Neural cell (in vitro differentiated cells): Measurements from ENCODE around the gene ZIC4. TPM values are rescaled to one million over a fixed set of nuclear protein-coding genes. Genes with fewer than 3 reads are reported as not detected.
A peak's percentile ranks its signal among the peaks of the same experiment; 100 is the strongest.

Source experiments
- H2AFZ ChIP-seq: fragments of 200-600, 300-800 bp; sonication (generic), shearing (Covaris generic); 2 replicates; pipeline ENCODE4 v1.6.0; 2014; ENCODE audit warnings: low read depth, mild to moderate bottlenecking, antibody characterized with exemption, low read length, moderate library complexity
- H3F3A ChIP-seq: fragments of 200-600 bp; shearing (Covaris generic); 2 replicates; pipeline ENCODE4 v1.6.1; 2016; ENCODE audit warnings: mild to moderate bottlenecking, moderate library complexity, mixed read lengths, antibody characterized with exemption, low read length; ENCODE audit not compliant: insufficient read depth, poor library complexity, severe bottlenecking
- H3K27ac ChIP-seq: fragments of 200-600, 300-800 bp; sonication (generic), shearing (Covaris generic); 2 replicates; pipeline ENCODE4 v1.5.1; 2014; ENCODE audit warnings: mild to moderate bottlenecking, low read length, moderate library complexity
- H3K27me3 ChIP-seq: fragments of 300-800, 200-600 bp; sonication (generic), shearing (Covaris generic); 2 replicates; pipeline ENCODE4 v1.6.0; 2014; ENCODE audit warnings: mild to moderate bottlenecking, low read depth, low read length, moderate library complexity; ENCODE audit not compliant: insufficient read depth
- H3K36me3 ChIP-seq: fragments of 300-800, 200-600 bp; sonication (generic), shearing (Covaris generic); 2 replicates; pipeline ENCODE4 v1.5.1; 2014; ENCODE audit warnings: mild to moderate bottlenecking, antibody characterized with exemption, low read length, moderate library complexity; ENCODE audit not compliant: insufficient read depth
- H3K4me2 ChIP-seq: fragments of 300-800, 200-600 bp; sonication (generic), shearing (Covaris generic); 2 replicates; pipeline ENCODE4 v1.6.0; 2014; ENCODE audit warnings: mild to moderate bottlenecking, low read length
- H3K4me3 ChIP-seq: fragments of 300-800, 200-600 bp; sonication (generic), shearing (Covaris generic); 2 replicates; pipeline ENCODE4 v1.5.1; 2014; ENCODE audit warnings: mild to moderate bottlenecking, low read length, moderate library complexity
- H3K79me2 ChIP-seq: fragments of 200-600 bp; shearing (Covaris generic); replicated peaks from 2 replicates; pipeline ENCODE4 v1.6.0; 2014; ENCODE audit warnings: mild to moderate bottlenecking, low read length, moderate library complexity; ENCODE audit not compliant: insufficient read depth
- H3K9ac ChIP-seq: fragments of 300-800, 200-600 bp; sonication (generic), shearing (Covaris generic); 2 replicates; pipeline ENCODE4 v1.6.1; 2016; ENCODE audit warnings: mild to moderate bottlenecking, low read length, mixed read lengths
- H3K9me2 ChIP-seq: fragments of 200-600 bp; shearing (Covaris generic); 2 replicates; pipeline ENCODE4 v1.6.1; 2016; ENCODE audit warnings: mild to moderate bottlenecking, low read length, mixed read lengths; ENCODE audit not compliant: insufficient read depth
- H3K9me3 ChIP-seq: fragments of 200-600, 300-800 bp; sonication (generic), shearing (Covaris generic); 2 replicates; pipeline ENCODE4 v1.6.1; 2016; ENCODE audit warnings: mild to moderate bottlenecking, mixed run types, low read length, moderate library complexity, mixed read lengths
- H4K20me1 ChIP-seq: fragments of 200-600 bp; shearing (Covaris generic); 2 replicates; pipeline ENCODE4 v1.6.1; 2016; ENCODE audit warnings: mild to moderate bottlenecking, mixed run types; ENCODE audit not compliant: insufficient read depth
- EP300 ChIP-seq: fragments of 450-650 bp; conservative IDR thresholded peaks from 2 replicates; pipeline ENCODE4 v1.6.1; 2014; ENCODE audit warnings: antibody characterized with exemption, mild to moderate bottlenecking, moderate library complexity; ENCODE audit not compliant: poor library complexity, severe bottlenecking
- EZH2 ChIP-seq: fragments of 200-600, 300-800 bp; shearing (Covaris generic), sonication (generic); IDR thresholded peaks from 2 replicates; pipeline ENCODE4 v1.6.1; 2014; ENCODE audit warnings: antibody characterized with exemption, low read length, borderline replicate concordance, mild to moderate bottlenecking; ENCODE audit not compliant: insufficient read depth, poor library complexity, severe bottlenecking
- MXI1 ChIP-seq: fragments of 450-650 bp; conservative IDR thresholded peaks from 2 replicates; pipeline ENCODE4 v1.6.1; 2014; ENCODE audit warnings: antibody characterized with exemption, mild to moderate bottlenecking; ENCODE audit not compliant: poor library complexity, severe bottlenecking
- POLR2AphosphoS5 ChIP-seq: IDR thresholded peaks from 2 replicates; pipeline ENCODE4 v1.6.1; 2012
- RAD21 ChIP-seq: fragments of 450-650 bp; conservative IDR thresholded peaks from 2 replicates; pipeline ENCODE4 v1.6.1; 2014; ENCODE audit warnings: antibody characterized with exemption, mild to moderate bottlenecking, moderate library complexity
- SMC3 ChIP-seq: fragments of 450-650 bp; conservative IDR thresholded peaks from 2 replicates; pipeline ENCODE4 v1.6.1; 2014; ENCODE audit warnings: antibody characterized with exemption, mild to moderate bottlenecking, moderate library complexity; ENCODE audit not compliant: poor library complexity
- TAF1 ChIP-seq: IDR thresholded peaks from 2 replicates; pipeline ENCODE4 v1.6.1; 2012; ENCODE audit warnings: low read depth
- polyA plus RNA-seq: library from polyadenylated mRNA; depleted of rRNA; stranded (reverse); fragments of >200 nt; gene quantifications from 2 replicates; pipeline ENCODE4 v1.2.3, GENCODE V29; 2014
- TF ChIP-seq, protein P1 (sequence below): fragments of 450-650 bp; IDR thresholded peaks from 2 replicates; pipeline ENCODE4 v1.5.1; 2014; ENCODE audit warnings: antibody characterized with exemption, mild to moderate bottlenecking, moderate library complexity; ENCODE audit not compliant: poor library complexity, severe bottlenecking
- TF ChIP-seq, protein P2 (sequence below): IDR thresholded peaks from 2 replicates; pipeline ENCODE4 v1.6.1; 2012; ENCODE audit warnings: borderline replicate concordance

The ZIC4 gene
- polyA plus RNA-seq, 1 donor from 2014 or later = 8.6 TPM

DNA sequence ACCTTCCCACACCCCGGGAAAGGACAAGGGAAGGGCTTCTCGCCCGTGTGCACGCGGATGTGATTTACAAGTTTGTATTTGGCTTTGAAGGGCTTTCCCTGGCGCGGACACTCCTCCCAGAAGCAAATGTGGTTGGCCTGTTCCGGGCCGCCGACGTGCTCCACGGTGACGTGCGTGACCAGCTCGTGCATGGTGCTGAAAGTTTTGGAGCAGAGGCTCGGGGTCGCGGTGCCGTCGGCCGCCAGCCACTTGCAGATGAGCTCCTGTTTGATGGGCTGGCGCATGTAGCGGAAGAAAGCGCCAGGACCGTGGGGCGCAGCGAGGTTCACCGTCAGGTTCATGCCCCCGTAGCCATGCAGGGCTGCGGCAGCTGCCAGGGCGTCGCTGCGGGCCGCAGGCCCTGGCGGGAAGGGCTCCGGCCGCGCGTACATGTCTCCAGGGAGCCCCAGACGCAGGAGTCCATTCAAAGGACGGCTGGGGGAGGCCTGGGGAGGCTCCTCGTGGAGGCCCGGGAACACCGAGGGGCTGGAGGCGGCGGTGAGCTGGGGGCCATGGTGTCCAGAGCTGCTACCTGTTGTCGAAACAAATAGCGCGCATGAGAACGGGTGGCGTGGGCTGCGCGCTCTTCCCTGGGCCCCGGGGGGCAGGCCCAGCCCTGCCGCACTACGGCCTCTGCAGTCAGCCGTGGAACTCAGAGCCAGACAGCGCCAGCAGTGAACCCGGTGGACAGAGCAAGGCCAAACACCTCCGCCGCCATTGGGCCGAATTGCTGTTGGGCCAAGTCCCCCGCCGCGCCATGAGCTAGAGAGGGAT is 10.2 kb downstream of the ZIC4 start:
- H3K27me3 ChIP-seq = peaks cover 35% of the 10 kb centered on the region
- H3K9ac ChIP-seq = peak overlapping the region; percentile 88
- H2AFZ ChIP-seq = no peak overlapping the region
- peak overlapping the region; percentile 54 for H3K4me2 ChIP-seq
- H3K27ac ChIP-seq = peak overlapping the region; percentile 83
- peaks cover 1% of the 10 kb centered on the region for H3K9me3 ChIP-seq
- peaks cover 87% of the 10 kb centered on the region for H3K79me2 ChIP-seq
- H3K36me3 ChIP-seq = no peaks in the 10 kb centered on the region
- no peaks in the 10 kb centered on the region for H3K9me2 ChIP-seq
- no peak for TF ChIP-seq EP300
- peak; percentile 31 for TF ChIP-seq POLR2AphosphoS5
- no peaks in the 10 kb centered on the region for H3F3A ChIP-seq
- peak overlapping the region; percentile 82 for H3K4me3 ChIP-seq
- no peaks in the 10 kb centered on the region for H4K20me1 ChIP-seq

DNA sequence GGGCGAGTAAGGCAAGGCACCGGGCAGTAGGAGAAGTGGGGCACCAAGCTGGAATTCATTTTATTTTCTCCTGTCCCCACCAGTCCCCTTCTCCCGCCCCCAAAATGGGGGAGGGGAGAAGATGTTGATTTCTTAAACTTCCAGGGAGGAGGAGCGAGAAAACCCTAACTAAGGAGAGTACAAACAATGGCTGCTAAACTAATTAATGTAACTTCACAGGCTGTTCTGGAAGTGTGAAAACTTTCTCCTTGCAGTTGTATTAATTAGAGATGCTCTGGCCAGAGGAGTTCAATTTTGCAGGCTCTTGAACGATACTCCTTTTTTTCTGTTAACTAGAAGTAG is 11.5 kb downstream of the ZIC4 start:
- H3K27me3 ChIP-seq = peaks cover 37% of the 10 kb centered on the region
- no peak for TF ChIP-seq SMC3
- peak overlapping the region; percentile 95 for H3K4me2 ChIP-seq

DNA sequence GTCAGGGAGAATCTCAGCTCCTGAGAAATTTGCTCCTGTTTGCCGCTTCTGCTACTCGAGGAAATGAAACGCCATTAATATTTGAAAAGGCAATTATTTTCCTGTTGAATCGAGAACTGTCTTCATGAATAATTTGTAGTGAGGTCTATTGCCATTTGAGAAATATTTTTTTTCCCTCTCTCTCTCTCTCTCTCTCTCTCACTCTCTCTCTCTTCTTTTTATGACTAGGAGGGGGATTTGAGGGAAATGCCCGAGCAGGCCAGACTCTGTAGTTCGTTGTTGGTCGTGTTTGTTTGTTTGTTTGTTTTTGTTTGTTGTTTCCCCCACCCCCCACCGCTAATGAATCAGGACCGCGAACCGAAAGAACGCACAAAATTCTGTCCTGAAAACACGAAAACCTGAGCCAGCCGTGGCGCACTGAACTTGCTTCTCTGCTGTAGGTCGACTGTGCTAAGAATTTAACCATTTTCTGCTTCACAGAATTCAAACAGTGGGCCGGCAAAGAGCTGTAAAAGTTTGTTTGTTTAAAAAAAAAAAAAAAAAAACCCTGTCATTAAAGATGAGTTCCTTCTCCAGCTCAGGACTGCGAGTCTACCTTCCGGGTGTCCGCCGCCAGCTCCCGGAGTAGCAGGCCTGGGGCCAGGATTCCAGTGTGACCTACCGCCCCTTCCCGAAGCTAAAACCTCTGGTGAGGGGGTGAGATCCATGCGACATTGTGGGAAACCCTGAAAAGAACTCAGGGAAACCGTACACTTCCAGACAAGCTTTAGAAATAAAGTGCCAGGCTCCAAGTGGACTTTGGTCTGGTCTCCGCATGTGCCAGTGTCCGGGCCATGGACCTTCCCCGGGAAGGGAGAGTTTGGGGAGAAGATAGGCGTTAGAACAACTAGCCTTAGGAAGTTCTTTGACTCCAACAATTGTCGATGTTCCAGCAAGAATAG is 12.1 kb downstream of the ZIC4 start:
- H3K9ac ChIP-seq = peak overlapping the region; percentile 88
- H3K27ac ChIP-seq = peak overlapping the region; percentile 83
- peaks cover 43% of the 10 kb centered on the region for H3K27me3 ChIP-seq
- H3K79me2 ChIP-seq = peaks cover 89% of the 10 kb centered on the region
- peaks cover 7% of the 10 kb centered on the region for H3K9me3 ChIP-seq
- H3K4me2 ChIP-seq = peak overlapping the region; percentile 95
- H4K20me1 ChIP-seq = no peaks in the 10 kb centered on the region
- no peaks in the 10 kb centered on the region for H3K36me3 ChIP-seq
- no peaks in the 10 kb centered on the region for H3K9me2 ChIP-seq
- peak overlapping the region; percentile 82 for H3K4me3 ChIP-seq
- no peak for TF ChIP-seq RAD21
- TF ChIP-seq EZH2 = no peak
- no peak for TF ChIP-seq TAF1
- TF ChIP-seq SMC3 = no peak
- TF ChIP-seq, protein P1, sequence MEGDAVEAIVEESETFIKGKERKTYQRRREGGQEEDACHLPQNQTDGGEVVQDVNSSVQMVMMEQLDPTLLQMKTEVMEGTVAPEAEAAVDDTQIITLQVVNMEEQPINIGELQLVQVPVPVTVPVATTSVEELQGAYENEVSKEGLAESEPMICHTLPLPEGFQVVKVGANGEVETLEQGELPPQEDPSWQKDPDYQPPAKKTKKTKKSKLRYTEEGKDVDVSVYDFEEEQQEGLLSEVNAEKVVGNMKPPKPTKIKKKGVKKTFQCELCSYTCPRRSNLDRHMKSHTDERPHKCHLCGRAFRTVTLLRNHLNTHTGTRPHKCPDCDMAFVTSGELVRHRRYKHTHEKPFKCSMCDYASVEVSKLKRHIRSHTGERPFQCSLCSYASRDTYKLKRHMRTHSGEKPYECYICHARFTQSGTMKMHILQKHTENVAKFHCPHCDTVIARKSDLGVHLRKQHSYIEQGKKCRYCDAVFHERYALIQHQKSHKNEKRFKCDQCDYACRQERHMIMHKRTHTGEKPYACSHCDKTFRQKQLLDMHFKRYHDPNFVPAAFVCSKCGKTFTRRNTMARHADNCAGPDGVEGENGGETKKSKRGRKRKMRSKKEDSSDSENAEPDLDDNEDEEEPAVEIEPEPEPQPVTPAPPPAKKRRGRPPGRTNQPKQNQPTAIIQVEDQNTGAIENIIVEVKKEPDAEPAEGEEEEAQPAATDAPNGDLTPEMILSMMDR = no peak
- no peak for TF ChIP-seq MXI1
- TF ChIP-seq, protein P2, sequence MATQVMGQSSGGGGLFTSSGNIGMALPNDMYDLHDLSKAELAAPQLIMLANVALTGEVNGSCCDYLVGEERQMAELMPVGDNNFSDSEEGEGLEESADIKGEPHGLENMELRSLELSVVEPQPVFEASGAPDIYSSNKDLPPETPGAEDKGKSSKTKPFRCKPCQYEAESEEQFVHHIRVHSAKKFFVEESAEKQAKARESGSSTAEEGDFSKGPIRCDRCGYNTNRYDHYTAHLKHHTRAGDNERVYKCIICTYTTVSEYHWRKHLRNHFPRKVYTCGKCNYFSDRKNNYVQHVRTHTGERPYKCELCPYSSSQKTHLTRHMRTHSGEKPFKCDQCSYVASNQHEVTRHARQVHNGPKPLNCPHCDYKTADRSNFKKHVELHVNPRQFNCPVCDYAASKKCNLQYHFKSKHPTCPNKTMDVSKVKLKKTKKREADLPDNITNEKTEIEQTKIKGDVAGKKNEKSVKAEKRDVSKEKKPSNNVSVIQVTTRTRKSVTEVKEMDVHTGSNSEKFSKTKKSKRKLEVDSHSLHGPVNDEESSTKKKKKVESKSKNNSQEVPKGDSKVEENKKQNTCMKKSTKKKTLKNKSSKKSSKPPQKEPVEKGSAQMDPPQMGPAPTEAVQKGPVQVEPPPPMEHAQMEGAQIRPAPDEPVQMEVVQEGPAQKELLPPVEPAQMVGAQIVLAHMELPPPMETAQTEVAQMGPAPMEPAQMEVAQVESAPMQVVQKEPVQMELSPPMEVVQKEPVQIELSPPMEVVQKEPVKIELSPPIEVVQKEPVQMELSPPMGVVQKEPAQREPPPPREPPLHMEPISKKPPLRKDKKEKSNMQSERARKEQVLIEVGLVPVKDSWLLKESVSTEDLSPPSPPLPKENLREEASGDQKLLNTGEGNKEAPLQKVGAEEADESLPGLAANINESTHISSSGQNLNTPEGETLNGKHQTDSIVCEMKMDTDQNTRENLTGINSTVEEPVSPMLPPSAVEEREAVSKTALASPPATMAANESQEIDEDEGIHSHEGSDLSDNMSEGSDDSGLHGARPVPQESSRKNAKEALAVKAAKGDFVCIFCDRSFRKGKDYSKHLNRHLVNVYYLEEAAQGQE = no peak
- TF ChIP-seq EP300 = no peak
- no peak for TF ChIP-seq POLR2AphosphoS5
- H2AFZ ChIP-seq = peak overlapping the region; percentile 53
- no peaks in the 10 kb centered on the region for H3F3A ChIP-seq

More for the DNA sequence above, 11.5 kb downstream of the ZIC4 start:
- H3K4me3 ChIP-seq = peak overlapping the region; percentile 82
- peak overlapping the region; percentile 88 for H3K9ac ChIP-seq
- peaks cover 87% of the 10 kb centered on the region for H3K79me2 ChIP-seq
- H3K9me3 ChIP-seq = peaks cover 7% of the 10 kb centered on the region
- H2AFZ ChIP-seq = no peak overlapping the region
- H3K36me3 ChIP-seq = no peaks in the 10 kb centered on the region
- peak overlapping the region; percentile 83 for H3K27ac ChIP-seq
- H3K9me2 ChIP-seq = no peaks in the 10 kb centered on the region
- no peaks in the 10 kb centered on the region for H4K20me1 ChIP-seq
- no peaks in the 10 kb centered on the region for H3F3A ChIP-seq
